Stimulated activated CD8-positive, alpha-beta memory T cell treated with anti-CD3 and anti-CD28 coated beads, Interleukin-7, amount 100 ng/mL, for 48 hours (primary cell): ENCODE measurements around the gene ASB14.

Source experiments
- DNase-seq, 2 donors: peaks; one replicate each; pipeline ENCODE4 v3.0.0-alpha.2; 2020; ENCODE audit warnings: low read depth in 1 of 2; ENCODE audit errors: extremely low read depth in 1 of 2

The ASB14 gene

GRCh38 chr3:57261929-57262328 is 30.6 kb downstream of the ASB14 start:
- no peak for DNase-seq

GRCh38 chr3:57261119-57261518 is 31.4 kb downstream of the ASB14 start:
- no peak for DNase-seq

- DNase-seq: no peak
Observed at GRCh38 chr3:57257678-57258077, 34.8 kb downstream of the ASB14 start.

- no peak for DNase-seq
Observed at GRCh38 chr3:57256844-57257243, 35.6 kb downstream of the ASB14 start.

DNA sequence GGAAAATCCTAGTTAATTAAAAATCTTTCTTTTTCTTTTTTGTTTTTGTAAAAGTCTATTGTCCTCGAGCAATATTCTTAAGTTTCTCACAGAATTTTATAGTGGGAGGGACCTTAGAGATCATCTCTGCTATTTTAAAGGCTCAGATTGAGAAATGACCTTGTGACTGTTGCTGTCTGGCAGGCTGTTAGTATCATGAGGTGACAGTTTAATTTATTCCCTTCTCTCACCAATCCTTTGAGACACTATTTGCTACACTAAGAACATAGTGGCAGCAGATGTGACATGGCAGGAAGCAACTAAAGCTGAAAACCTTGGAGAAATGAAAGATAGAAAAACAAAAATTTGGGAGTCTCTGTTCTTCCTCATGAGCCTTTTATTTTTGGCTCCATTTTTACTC is 40.1 kb downstream of the ASB14 start:
- no peak for DNase-seq

DNA sequence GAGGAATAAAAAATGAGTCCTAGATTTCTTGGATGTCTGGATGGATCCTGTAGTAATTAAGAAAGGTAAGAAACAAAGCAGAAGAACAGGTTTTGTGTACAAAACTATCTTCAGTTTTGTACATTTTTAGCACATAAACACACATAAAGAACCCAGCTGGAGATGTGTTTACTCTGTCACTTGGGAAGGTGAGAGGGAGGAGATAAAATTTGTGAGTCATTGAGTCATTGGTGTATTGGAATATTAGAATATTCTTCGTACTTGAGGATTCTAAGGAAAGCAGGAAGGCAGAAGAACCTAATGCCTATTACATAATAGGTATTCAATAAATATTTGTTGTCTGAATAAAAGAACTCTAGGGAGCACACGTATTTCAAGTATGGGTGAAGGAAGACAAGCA is 47.5 kb downstream of the ASB14 start:
- DNase-seq: no peak

DNA sequence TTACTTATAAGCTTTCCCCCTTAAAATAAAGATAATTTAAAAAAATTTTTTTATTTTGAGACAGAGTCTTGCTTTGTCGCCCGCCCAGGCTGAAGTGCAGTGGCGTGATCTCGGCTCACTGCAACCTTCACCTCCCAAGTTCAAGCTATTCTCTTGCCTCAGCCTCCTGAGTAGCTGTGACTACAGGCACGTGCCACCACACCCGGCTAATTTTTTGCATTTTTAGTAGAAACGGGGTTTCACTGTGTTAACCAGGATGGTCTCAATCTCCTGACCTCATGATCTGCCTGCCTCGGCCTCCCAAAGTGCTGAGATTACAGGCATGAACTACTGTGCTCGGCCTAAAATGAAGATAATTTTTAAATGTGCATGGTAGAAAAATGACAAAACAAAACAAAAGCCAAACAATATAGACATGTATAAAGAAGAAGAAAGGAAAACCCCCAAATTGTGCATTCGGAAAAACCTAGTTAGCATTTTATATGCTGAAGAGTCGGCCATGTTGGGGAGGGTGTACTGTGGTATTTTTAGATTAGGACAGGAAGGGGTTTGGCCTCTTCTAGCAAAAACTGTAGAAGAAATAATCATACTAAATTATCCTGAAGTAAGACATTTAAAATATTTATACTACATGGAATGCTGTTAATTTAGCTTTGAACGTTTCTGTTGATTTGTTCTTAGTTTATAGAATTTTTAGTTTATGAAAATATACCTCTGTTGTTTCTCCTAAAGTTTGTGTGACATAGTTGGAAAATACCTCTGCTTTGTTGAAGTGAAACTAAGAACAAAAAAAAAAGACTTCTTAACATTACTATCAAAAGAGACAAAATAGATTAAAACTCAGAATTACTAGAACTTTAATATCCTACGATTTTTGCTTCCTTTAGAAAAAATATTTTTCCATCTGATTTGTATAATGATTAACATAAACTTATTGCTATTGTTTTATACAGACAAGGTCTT is 57.6 kb downstream of the ASB14 start:
- no peak for DNase-seq

DNA sequence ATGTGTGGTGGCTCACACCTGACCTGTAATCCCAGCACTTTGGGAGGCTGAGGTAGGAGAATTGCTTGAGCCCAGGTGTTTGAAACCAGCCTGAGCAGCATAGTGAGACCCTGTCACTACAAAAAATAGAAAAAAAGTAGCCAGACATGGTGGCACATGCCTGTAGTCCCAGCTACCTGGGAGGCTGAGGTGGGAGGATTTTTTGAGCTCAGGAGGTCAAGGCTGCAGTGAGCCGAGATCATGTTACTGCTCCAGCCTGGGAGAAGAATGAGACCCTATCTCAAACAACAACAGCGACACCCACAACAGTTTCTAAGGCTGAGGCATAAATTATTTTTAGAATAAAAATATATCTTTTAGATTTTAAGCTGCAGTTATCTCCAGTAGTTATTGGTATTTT is 58.7 kb downstream of the ASB14 start:
- no peak for DNase-seq

- no peak for DNase-seq
Observed at GRCh38 chr3:57230006-57230405, 62.5 kb downstream of the ASB14 start.

GRCh38 chr3:57227930-57228751 is 64.3 kb downstream of the ASB14 start:
- DNase-seq: peak in 1 of 2 donors; percentile 11

DNA sequence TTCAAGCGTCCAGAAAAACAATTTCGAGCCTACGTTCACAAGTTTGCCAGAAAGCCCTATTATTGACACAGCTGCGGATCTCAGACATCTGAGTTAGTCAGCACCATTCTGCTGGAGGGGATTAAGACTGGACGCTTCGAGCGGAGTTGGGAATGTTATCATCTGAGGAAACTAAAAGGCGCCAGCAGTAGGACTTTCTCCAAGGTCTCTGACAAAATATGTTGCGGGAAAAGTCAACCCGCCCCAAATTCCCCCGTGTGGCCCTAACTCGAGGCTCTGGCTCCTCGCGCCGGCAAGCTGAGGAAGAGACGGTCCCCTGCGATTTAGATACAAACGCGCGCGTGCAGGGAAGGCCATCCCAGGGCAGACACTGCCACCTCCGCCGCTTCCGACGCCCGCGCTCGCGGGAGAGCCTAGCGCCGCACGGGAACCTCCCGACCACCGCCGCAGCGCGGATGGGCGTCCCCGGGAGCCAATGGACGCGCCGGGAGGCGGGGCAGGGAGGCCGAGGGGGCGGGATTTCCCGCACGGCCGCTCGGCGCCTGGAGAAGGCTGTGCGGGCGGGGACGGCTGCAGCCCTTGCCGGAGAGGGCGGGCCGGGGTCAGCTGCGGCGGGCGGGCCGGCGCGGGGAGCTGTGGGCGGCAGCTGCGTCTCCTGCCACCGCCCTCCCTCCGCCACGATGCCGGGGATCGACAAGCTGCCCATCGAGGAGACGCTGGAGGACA is 65.1 kb downstream of the ASB14 start, which contains the start of gene APPL1:
Gene APPL1 (plus strand): TSS at position 526 of the 726 bp plus-strand sequence. CDS start 155 bp downstream, at position 681.
- peak; percentile 80 to 82 for DNase-seq

DNA sequence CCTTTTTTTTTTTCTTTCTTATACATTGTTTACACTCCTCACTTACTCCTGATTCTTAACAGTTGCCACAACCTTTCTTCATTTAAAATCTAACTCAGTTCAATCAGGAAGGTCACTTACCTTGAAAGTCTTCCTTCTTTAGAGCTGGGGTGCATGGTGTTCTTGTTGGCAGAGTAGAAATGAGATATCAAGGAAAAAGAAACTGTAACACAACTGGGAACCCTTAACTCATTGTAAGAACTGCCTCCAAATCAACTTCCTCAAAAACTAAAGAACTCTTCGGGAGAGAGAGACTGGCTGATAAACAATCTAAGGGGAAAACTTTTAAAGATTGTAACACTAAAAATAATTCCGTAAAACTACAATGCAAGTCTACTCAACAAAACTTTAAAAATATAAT is 66.3 kb downstream of the ASB14 start:
- DNase-seq: no peak

DNA sequence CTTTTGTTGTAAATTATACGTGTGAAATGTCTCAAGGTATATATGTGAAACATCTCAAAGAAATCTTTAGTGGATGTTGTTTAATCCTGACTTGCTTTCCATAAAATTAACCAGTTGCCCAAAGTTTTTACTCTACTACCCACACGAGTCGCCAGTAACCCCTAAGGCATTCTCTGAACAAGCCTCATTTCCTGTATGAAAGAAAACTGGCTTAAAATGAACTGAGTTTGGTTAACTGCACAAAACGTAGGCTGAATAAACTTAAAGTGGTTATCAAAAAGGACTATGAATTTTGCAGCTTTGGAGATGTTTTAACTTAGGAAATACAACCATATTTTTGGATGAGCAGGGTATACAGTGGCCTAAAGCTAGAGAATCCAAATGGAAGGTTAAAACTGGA is 67.6 kb downstream of the ASB14 start:
- DNase-seq: no peak

GRCh38 chr3:57221883-57222282 is 70.6 kb downstream of the ASB14 start:
- DNase-seq: no peak
